Omental fat pad (tissue), 4 donors: Measurements from ENCODE around the gene SCO2. TPM values are rescaled to one million over a fixed set of nuclear protein-coding genes. Genes with fewer than 3 reads are reported as not detected.

ENCODE experiments used
- ATAC-seq: fragments of 150-250 bp; one replicate; pipeline ENCODE4 v1.9.1; 2016; ENCODE audit warnings: mild to moderate bottlenecking, moderate library complexity; ENCODE audit not compliant: low FRiP score
- DNase-seq: peaks from one replicate; pipeline ENCODE4 v3.0.0-alpha.2; 2019; ENCODE audit warnings: low spot score
- total RNA-seq, 4 donors: library from RNA; depleted of rRNA; stranded (reverse); fragments of >200 nt; gene quantifications; one replicate each; pipeline ENCODE4 v1.1.0, GENCODE V29; 2016
- TF ChIP-seq, protein P1 (sequence below), 3 donors: fragments of 450-650 bp; IDR thresholded peaks; one replicate each; pipeline ENCODE4 v1.5.1; 2016 to 2017; ENCODE audit warnings: antibody characterized with exemption in 3 of 3, mild to moderate bottlenecking in 3 of 3, moderate library complexity in 2 of 3

Gene SCO2
- total RNA-seq, 4 donors from 2014 or later = 2.8 to 15.0 (median 9.2) TPM

DNA sequence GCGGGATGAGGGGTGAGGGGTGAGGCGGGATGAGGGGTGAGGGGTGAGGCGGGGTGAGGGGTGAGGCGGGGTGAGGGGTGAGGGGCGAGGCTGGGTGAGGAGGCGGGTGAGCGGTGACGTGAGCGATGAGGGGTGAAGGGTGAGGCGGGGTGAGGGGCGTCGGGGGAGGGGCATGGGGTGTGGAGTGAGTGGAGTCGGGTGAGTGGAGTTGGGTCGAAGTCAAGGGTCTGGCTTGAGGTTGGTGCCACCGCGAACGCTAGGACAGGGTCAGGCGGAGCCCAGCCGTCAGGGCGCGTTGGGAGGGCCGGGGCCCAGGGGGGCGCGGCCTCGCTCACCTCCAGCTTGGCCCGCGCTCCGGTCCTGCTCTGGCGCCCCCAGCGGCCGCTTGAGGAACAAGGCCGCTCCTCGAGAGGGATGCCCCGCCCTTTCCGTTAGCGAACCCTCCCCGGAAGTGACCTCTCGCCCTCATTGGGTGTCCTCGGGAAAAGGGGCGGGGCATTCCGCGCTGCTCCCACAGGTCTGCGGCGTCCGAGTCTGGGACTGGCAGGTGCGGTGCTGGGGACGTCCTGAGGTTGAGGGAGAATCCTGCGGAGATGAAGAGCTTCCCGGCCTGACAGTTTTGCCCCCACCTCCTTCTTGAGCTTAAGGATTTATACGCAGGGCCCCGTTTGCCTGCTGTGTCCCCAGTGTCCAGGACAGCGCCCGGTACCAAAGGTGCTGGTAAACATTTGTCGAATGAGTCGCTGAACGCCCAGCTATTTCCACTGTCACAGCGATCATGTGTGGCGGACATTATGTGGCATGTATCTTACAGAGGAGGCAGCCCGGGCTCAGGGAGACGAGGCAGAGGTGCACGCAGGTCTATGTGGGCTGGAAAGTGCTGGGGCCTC is 37.4 kb upstream of the SCO2 start, which contains the start of gene SYCE3:
Gene SYCE3 (minus strand): TSS at position 397 of the 890 bp plus-strand sequence. CDS start 6,514 bp downstream, outside the sequence.
- peak; percentile 97 for ATAC-seq
- TF ChIP-seq, protein P1, sequence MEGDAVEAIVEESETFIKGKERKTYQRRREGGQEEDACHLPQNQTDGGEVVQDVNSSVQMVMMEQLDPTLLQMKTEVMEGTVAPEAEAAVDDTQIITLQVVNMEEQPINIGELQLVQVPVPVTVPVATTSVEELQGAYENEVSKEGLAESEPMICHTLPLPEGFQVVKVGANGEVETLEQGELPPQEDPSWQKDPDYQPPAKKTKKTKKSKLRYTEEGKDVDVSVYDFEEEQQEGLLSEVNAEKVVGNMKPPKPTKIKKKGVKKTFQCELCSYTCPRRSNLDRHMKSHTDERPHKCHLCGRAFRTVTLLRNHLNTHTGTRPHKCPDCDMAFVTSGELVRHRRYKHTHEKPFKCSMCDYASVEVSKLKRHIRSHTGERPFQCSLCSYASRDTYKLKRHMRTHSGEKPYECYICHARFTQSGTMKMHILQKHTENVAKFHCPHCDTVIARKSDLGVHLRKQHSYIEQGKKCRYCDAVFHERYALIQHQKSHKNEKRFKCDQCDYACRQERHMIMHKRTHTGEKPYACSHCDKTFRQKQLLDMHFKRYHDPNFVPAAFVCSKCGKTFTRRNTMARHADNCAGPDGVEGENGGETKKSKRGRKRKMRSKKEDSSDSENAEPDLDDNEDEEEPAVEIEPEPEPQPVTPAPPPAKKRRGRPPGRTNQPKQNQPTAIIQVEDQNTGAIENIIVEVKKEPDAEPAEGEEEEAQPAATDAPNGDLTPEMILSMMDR (IDR thresholded peaks at IDR 0.05) = peak in 2 of 3 donors; percentile 40 to 94
- peak; percentile 96 for DNase-seq

GRCh38 chr22:50561401-50562358 is 36.3 kb upstream of the SCO2 start:
- ATAC-seq = no peak

DNA sequence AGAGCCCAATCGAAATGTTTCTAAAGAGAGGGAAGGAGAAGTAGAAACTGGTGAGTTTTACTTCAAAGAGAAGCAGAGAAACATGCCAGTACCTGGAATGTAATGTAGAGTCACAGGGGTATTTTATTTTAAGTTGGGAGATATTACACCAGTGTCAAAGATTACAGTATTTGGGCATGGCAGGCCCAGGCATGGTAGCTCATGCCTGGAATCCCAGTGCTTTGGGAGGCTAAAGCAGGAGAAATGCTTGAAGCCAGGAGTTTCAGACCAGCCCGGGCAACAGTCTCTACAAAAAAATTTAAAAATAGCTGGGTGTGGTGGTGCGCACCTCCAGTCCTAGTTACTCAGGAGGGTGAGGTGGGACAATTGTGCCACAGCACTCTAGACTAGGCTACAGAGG is 34.6 kb upstream of the SCO2 start:
- ATAC-seq (no peak), DNase-seq (no peak)
- TF ChIP-seq, protein P1 (IDR thresholded peaks at IDR 0.05) = no peak

More at GRCh38 chr22:50561401-50562358, 36.3 kb upstream of the SCO2 start:
- TF ChIP-seq, protein P1 (IDR thresholded peaks at IDR 0.05) = no peak
- DNase-seq = no peak

DNA sequence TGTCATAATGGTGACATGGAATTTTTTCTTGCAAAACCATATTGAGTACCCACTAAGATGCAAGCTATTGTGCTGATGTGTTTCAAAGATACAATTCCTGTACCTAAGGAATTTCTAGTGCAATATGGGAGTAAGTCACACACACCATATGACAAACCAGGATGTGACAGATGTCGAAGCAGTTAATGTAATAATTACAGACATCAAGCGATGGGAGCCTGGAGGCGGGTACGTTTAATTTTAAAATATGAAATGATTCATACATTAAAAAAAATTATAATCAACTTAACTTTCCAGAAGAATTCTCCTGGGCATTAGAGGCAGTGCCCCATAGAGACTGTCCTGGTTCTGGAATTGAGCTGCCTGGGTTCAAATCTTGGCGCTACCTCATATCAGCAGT is 31.3 kb upstream of the SCO2 start:
- no peak for ATAC-seq
- TF ChIP-seq, protein P1 (IDR thresholded peaks at IDR 0.05) = no peak
- DNase-seq = no peak

DNA sequence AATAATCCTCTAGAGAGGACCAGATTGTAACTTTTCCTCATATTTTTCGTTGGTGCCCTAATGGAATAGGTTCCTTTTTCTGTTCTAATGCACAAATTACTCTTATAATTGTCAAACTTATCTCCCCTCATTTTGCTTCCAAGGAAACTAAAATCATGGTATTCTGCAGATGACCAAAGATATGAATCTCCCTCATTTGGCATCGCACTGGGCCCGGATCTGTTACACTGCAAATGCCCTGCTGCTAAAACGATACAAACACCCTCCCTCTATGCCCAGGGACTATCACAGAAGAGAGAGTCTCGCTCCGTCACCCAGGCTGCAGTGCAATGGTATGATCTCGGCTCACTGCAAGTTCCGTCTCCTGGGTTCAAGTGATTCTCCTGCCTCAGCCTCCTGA is 27.9 kb upstream of the SCO2 start:
- no peak for ATAC-seq
- TF ChIP-seq, protein P1 (IDR thresholded peaks at IDR 0.05) = no peak

DNA sequence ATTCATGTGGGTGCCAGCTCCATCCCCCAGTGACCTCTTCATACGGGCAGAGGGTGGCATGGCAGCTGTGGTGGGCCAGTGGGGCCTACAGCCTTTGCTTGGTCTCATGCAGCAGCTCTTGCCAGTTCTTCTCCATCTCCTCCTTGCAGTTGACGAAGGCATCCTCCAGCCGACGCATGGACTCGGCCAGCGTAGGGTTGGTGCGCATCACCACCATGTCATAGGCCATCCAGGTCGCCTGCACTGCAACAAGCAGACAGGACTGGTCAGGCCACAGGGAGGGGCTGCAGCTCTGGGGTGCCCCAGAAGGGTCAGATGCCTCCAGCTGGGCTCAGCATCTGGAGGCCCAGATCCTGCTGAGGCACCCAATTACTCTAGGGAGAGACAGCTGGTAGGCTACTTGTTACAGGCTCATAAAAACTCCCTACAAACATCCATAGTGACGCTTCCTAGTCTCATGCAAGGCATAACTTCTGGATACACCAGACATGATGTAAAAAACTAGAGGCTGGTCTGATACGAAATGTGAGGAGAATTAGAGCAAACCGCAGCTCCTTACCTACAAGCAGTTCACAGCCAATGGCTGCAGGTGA is 25.9 kb upstream of the SCO2 start:
- ATAC-seq (no peak), DNase-seq (no peak)
- TF ChIP-seq, protein P1 (IDR thresholded peaks at IDR 0.05) = no peak

More for the DNA sequence above, 27.9 kb upstream of the SCO2 start:
- no peak for DNase-seq
